ENCODE measurements around the gene MINPP1.
"Not testable (repeated sequence)": the region's sequence is repeated elsewhere in the genome, so short reads cannot be mapped to it uniquely, and the experiment has no call there.

MINPP1 gene

DNA sequence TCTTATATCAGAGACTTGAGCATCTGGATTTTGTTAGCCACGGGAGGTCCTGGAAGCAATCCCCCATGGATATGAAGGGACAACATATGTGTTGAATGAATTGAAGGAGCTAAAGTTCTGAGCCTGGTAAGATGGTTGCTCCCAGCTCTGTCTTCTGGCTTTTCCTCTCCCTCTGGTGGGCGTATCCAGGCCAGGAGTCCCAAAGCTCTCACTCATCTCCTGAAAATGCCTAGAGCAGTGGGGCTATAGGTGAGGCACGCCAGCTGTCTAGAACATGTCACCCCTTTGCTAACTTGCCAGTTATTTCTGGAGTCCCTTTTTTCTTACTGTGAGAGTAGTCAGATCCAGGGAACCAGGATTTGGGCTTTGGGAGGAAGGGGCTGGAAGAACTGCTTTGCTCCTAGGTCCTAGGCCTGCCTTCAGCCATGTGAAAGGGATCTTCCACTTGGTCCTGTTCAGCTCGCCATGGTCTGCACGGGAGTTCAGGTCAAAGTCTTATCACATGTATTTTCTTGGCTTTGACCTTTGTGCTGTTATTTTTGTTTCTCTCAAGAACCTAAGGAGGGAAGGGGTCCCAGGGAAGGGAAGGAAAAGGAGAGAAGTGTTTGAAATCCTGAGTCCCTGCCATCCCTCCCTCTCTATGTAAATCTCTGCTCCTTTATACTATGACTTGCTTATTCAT, 73.6 kb downstream of the MINPP1 start:
- no peak overlapping the region for H3K4me3 ChIP-seq (ENCODE audit: low read length)
- no peak for TF ChIP-seq ZNF274 (IDR thresholded peaks at IDR 0.05; ENCODE audit: low read depth, low read length)

DNA sequence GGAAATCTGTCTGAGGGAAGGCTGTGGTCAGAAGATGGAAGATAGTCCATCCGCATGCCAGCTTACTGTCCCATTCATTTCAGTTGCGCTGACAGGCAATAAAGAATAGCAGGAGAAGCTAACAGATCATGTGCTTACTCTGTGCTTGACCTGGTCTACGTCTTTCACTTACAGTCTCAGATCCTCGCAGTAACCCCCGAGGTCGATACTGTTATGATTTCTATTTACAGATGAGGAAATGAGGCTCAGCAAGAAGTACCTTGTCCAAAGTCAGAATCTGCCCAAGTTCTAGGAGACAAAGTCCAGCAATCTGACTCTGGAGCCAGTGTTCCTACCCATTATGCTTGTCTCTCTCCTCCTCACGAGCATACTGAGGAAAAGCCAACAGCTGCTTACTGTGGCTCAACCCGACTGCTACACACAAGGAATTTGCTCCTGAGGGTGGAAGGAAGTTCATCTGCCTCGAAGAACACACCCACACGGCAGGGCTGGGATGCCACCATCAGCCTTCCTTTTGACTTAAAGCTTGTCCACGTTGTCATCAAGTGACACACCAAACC, 74.2 kb downstream of the MINPP1 start:
- no peak overlapping the region for H3K4me3 ChIP-seq (ENCODE audit: low read length)
- TF ChIP-seq ZNF274 (IDR thresholded peaks at IDR 0.05; ENCODE audit: low read depth, low read length): no peak

- no peak for TF ChIP-seq ZNF274 (IDR thresholded peaks at IDR 0.05; ENCODE audit: low read depth, low read length)
- no peak overlapping the region for H3K4me3 ChIP-seq (ENCODE audit: low read length)
Observed at GRCh38 chr10:87579563-87579962, 74.9 kb downstream of the MINPP1 start.

DNA sequence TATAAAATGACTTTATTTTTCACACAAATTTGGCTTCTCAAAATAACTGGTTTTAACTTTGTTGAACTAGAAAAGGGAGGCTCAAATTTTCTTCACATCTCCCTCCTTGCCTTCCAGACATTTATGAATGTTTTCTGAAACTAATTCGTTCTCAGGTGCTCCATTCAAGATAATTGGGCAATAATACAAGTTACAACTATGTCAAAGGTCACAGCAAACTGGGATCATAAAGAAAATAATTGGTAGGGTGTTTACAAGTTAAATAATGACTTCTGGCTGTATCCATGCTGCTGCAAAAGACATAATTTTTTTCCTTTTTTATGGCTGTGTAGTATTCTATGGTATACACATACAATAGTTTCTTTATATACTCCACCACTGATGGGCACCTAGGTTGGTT, 75.3 kb downstream of the MINPP1 start:
- TF ChIP-seq ZNF274 (IDR thresholded peaks at IDR 0.05; ENCODE audit: low read depth, low read length): no peak
- H3K4me3 ChIP-seq (ENCODE audit: low read length): no peak overlapping the region

- no peak overlapping the region for H3K4me3 ChIP-seq (ENCODE audit: low read length)
- no peak for TF ChIP-seq ZNF274 (IDR thresholded peaks at IDR 0.05; ENCODE audit: low read depth, low read length)
Observed at GRCh38 chr10:87585565-87586514, 81.1 kb downstream of the MINPP1 start.

DNA sequence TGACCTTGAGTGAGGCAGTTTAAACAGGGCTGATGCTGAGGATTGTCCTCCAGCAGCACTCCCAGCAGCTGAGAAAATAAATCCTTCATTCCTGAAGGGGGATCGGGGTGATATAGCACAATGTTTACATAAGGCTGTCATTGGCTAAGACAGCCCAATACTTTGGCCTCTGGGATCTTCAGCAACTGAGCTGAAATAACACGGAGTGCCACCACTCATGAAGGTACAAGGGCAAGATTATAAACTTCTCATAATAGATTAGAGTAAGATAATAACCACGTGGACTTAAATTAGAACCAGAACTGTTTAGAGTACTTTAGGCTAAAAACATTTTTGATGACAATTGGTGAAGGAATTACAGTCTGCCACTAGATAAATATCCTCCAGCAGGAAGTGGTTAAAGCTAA, 85.0 kb downstream of the MINPP1 start:
- H3K4me3 ChIP-seq (ENCODE audit: low read length): no peak overlapping the region
- no peak for TF ChIP-seq ZNF274 (IDR thresholded peaks at IDR 0.05; ENCODE audit: low read depth, low read length)

- TF ChIP-seq ZNF274 (IDR thresholded peaks at IDR 0.05; ENCODE audit: low read depth, low read length): no peak
- H3K4me3 ChIP-seq (ENCODE audit: low read length): no peak overlapping the region
Observed at GRCh38 chr10:87590705-87591588, 86.3 kb downstream of the MINPP1 start.

GRCh38 chr10:87591589-87591886, 86.8 kb downstream of the MINPP1 start:
- TF ChIP-seq ZNF274 (IDR thresholded peaks at IDR 0.05; ENCODE audit: low read depth, low read length): no peak
- H3K4me3 ChIP-seq (ENCODE audit: low read length): no peak overlapping the region

DNA sequence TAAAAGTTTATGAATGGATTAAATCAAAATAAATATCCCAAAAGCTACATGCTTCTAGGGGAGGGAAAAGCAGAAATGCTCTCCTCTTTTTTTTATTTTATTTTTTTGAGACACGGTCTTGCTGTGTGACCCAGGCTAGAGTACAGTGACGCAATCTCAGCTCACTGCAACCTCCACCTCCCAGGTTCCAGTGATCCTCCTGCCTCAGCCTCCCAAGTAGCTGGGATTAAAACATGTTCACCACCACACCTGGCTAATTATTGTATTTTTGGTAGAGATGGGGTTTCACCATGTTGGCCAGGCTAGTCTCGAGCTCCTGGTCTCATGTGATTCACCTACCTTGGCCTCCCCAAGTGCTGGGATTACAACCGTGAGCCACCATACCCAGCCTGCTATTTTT, 88.2 kb downstream of the MINPP1 start:
- H3K4me3 ChIP-seq (ENCODE audit: low read length): not testable (repeated sequence)

GRCh38 chr10:87593702-87594101, 89.0 kb downstream of the MINPP1 start:
- TF ChIP-seq ZNF274 (IDR thresholded peaks at IDR 0.05; ENCODE audit: low read depth, low read length): no peak
- H3K4me3 ChIP-seq (ENCODE audit: low read length): no peak overlapping the region

- TF ChIP-seq ZNF274 (IDR thresholded peaks at IDR 0.05; ENCODE audit: low read depth, low read length): no peak
- no peak overlapping the region for H3K4me3 ChIP-seq (ENCODE audit: low read length)
Observed at GRCh38 chr10:87594181-87594580, 89.5 kb downstream of the MINPP1 start.

- no peak for TF ChIP-seq ZNF274 (IDR thresholded peaks at IDR 0.05; ENCODE audit: low read depth, low read length)
- no peak overlapping the region for H3K4me3 ChIP-seq (ENCODE audit: low read length)
Observed at GRCh38 chr10:87594864-87595263, 90.2 kb downstream of the MINPP1 start.

GRCh38 chr10:87596351-87596750, 91.7 kb downstream of the MINPP1 start:
- no peak overlapping the region for H3K4me3 ChIP-seq (ENCODE audit: low read length)
- no peak for TF ChIP-seq ZNF274 (IDR thresholded peaks at IDR 0.05; ENCODE audit: low read depth, low read length)

DNA sequence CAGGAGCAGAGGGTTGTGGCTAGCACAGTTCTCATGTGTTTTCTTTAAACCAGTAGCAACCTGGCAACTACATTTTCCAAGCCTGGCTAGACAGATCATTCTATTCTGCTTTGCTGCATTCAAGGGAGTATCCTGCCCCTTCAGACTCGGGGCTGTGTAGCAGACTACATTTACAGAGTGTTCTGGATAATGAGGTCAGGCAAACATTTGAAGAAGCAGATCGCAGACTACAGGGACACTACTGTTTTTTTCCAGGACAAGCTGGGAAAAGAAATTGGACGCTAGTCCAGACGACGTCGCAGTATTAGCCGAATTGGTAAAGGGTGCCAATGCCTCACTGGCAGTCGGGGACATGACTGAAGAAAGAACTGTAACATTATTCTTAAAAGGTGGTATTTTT, 94.0 kb downstream of the MINPP1 start:
- no peak for TF ChIP-seq ZNF274 (IDR thresholded peaks at IDR 0.05; ENCODE audit: low read depth, low read length)

More for the DNA sequence above, 94.0 kb downstream of the MINPP1 start:
- H3K4me3 ChIP-seq (ENCODE audit: low read length): no peak overlapping the region

Measured in GM08714 (cell line).